HCT116 (cell line): Measurements from ENCODE around the gene CPNE5. TPM values are rescaled to one million over a fixed set of nuclear protein-coding genes. Genes with fewer than 3 reads are reported as not detected.

ENCODE experiments used
- ATAC-seq: fragments of 200-7000 bp; cut with Tn5 transposase; 2 replicates; pipeline ENCODE4 v1.9.1; 2020; ENCODE audit warnings: mild to moderate bottlenecking, moderate library complexity
- BruUV-seq: library from RNA; stranded (reverse); fragments of 400-500 nt; replicated peaks from 2 replicates; lab custom pipeline; 2021; lab: Mats Ljungman, UMichigan
- CTCF ChIA-PET: fragments of 300-600 bp; sonication (Branson Sonifier 250); formaldehyde crosslinking; loops from one replicate; lab custom pipeline; 2021; ENCODE audit warnings: antibody characterized with exemption; lab: Charles Lee
- POLR2A ChIA-PET: fragments of 300-600, 350-600 bp; sonication (Branson Sonifier 250); formaldehyde crosslinking; loops from one replicate; lab custom pipeline; 2021; ENCODE audit warnings: antibody characterized with exemption; lab: Charles Lee
- RAD21 ChIA-PET, 2 experiments: fragments of 300-600 bp; sonication (Branson Sonifier 250); formaldehyde crosslinking; loops; one replicate each; lab custom pipeline; 2023; ENCODE audit warnings: low total read pairs in 2 of 2; ENCODE audit not compliant: uncharacterized antibody in 2 of 2, unreplicated experiment in 2 of 2, low non-redundant PET in 1 of 2; lab: Charles Lee
- DNase-seq: peaks from one replicate; pipeline ENCODE4 v3.0.0-alpha.2; 2010; ENCODE audit warnings: low read depth, low spot score
- H2AFZ ChIP-seq: fragments of 200-600 bp; shearing (Covaris generic), sonication (generic); 2 replicates; pipeline ENCODE4 v1.6.1; 2017; ENCODE audit warnings: low read depth, mixed run types, mixed read lengths, antibody characterized with exemption, low read length; ENCODE audit not compliant: poor library complexity, severe bottlenecking
- H3K27ac ChIP-seq: 2 replicates; pipeline ENCODE4 v1.5.1; 2012; ENCODE audit warnings: low read depth, low read length
- H3K27me3 ChIP-seq: fragments of 200-600 bp; sonication (generic); 2 replicates; pipeline ENCODE4 v1.6.1; 2016; ENCODE audit warnings: mixed run types, low read length, mixed read lengths; ENCODE audit not compliant: insufficient read depth
- H3K36me3 ChIP-seq, 2 experiments: fragments of 200-500 bp in 1 of 2; fragments of 200-600 bp in 1 of 2; sonication (Bioruptor generic) in 1 of 2; sonication (generic) in 1 of 2; 2 replicates each; pipeline versions ENCODE4 v1.5.1 to v1.6.1; 2014 to 2016; ENCODE audit warnings: low read length in 2 of 2, inconsistent platforms in 1 of 2, mixed read lengths in 1 of 2, mixed run types in 1 of 2; ENCODE audit not compliant: insufficient read depth in 2 of 2, control insufficient read depth in 1 of 2
- H3K4me1 ChIP-seq, 2 experiments: fragments of 200-600 bp in 1 of 2; sonication (generic) in 1 of 2; 2 replicates each; pipeline versions ENCODE4 v1.5.1 to v1.6.1; 2012 to 2017; ENCODE audit warnings: low read length in 2 of 2, inconsistent platforms in 1 of 2, mild to moderate bottlenecking in 1 of 2, mixed read lengths in 1 of 2, mixed run types in 1 of 2, moderate library complexity in 1 of 2; ENCODE audit not compliant: insufficient read depth in 2 of 2, control insufficient read depth in 1 of 2
- H3K4me2 ChIP-seq: fragments of 200-600 bp; sonication (generic); 2 replicates; pipeline ENCODE4 v1.6.1; 2017; ENCODE audit warnings: mixed run types, low read length, mixed read lengths
- H3K4me3 ChIP-seq, 2 experiments: fragments of 200-600 bp in 1 of 2; sonication (generic) in 1 of 2; replicated peaks in 1 of 2; 2 replicates each; pipeline ENCODE4 v1.5.1; 2011 to 2016; ENCODE audit warnings: low read length in 2 of 2, control low read depth in 1 of 2, low read depth in 1 of 2, mild to moderate bottlenecking in 1 of 2, mixed read lengths in 1 of 2, mixed run types in 1 of 2
- H3K79me2 ChIP-seq: fragments of 200-600 bp; sonication (generic); 2 replicates; pipeline ENCODE4 v1.6.1; 2017; ENCODE audit warnings: mild to moderate bottlenecking, mixed run types, low read length, moderate library complexity, mixed read lengths; ENCODE audit not compliant: insufficient read depth
- H3K9ac ChIP-seq: fragments of 200-600 bp; sonication (generic); 2 replicates; pipeline ENCODE4 v1.6.1; 2016; ENCODE audit warnings: low read length, mixed read lengths
- H3K9me2 ChIP-seq: fragments of 200-600 bp; sonication (generic), shearing (Covaris generic); 2 replicates; pipeline ENCODE4 v1.6.1; 2017; ENCODE audit warnings: mixed run types, mild to moderate bottlenecking, moderate library complexity; ENCODE audit not compliant: insufficient read depth
- H3K9me3 ChIP-seq, 2 experiments: fragments of 200-500 bp in 1 of 2; fragments of 200-600 bp in 1 of 2; sonication (Bioruptor generic) in 1 of 2; sonication (generic) in 1 of 2; 2 replicates each; pipeline ENCODE4 v1.6.1; 2014 to 2017; ENCODE audit warnings: low read length in 2 of 2, mixed read lengths in 2 of 2, inconsistent platforms in 1 of 2, low read depth in 1 of 2, mild to moderate bottlenecking in 1 of 2, mixed run types in 1 of 2, moderate library complexity in 1 of 2; ENCODE audit not compliant: control insufficient read depth in 1 of 2, insufficient read depth in 1 of 2
- H4K20me1 ChIP-seq: fragments of 200-600 bp; sonication (generic), shearing (Covaris generic); 2 replicates; pipeline ENCODE4 v1.6.1; 2017; ENCODE audit warnings: mixed run types, mild to moderate bottlenecking, moderate library complexity; ENCODE audit not compliant: insufficient read depth
- ATF3 ChIP-seq: IDR thresholded peaks from 2 replicates; pipeline ENCODE4 v1.6.1; 2012
- ELF1 ChIP-seq: IDR thresholded peaks from 2 replicates; pipeline ENCODE4 v1.6.1; 2012; ENCODE audit warnings: low read depth, borderline replicate concordance
- EZH2phosphoT487 ChIP-seq: fragments of 200-600 bp; IDR thresholded peaks from 2 replicates; pipeline ENCODE4 v1.6.1; 2018; ENCODE audit warnings: antibody characterized with exemption, borderline replicate concordance
- POLR2A ChIP-seq: IDR thresholded peaks from 2 replicates; pipeline ENCODE4 v1.7.0; 2011; ENCODE audit warnings: borderline replicate concordance; ENCODE audit not compliant: insufficient read depth, insufficient read length; ENCODE audit errors: extremely low read depth
- SP1 ChIP-seq: IDR thresholded peaks from 2 replicates; pipeline ENCODE4 v1.6.1; 2012; ENCODE audit warnings: low read depth
- SRF ChIP-seq: IDR thresholded peaks from 2 replicates; pipeline ENCODE4 v1.6.1; 2012; ENCODE audit warnings: low read depth
- YY1 ChIP-seq: IDR thresholded peaks from 2 replicates; pipeline ENCODE4 v1.6.1; 2011; ENCODE audit warnings: low read length, low read depth, moderate library complexity, mild to moderate bottlenecking; ENCODE audit not compliant: insufficient replicate concordance; ENCODE audit errors: extremely low read depth
- ZFX ChIP-seq: fragments of 450-650 bp; IDR thresholded peaks from 2 replicates; pipeline ENCODE4 v1.6.1; 2017
- ZNF274 ChIP-seq: fragments of 200-500 bp; sonication (Bioruptor generic); IDR thresholded peaks from 2 replicates; pipeline ENCODE4 v1.6.1; 2014; ENCODE audit warnings: mild to moderate bottlenecking, low read depth, low read length, inconsistent platforms
- intact Hi-C: fragments of 100-400 bp; cut with micrococcal nuclease; formaldehyde crosslinking; loops from 2 replicates; pipeline ENCODE4 v1.10.0; 2022
- total RNA-seq: library from RNA; stranded (reverse); gene quantifications from one replicate; pipeline ENCODE4 v1.2.1, GENCODE V29; 2021; ENCODE audit not compliant: unreplicated experiment
- TF ChIP-seq, protein P1 (sequence below): IDR thresholded peaks from 2 replicates; pipeline ENCODE4 v1.6.1; 2012
- TF ChIP-seq, protein P2 (sequence below): IDR thresholded peaks from 2 replicates; pipeline ENCODE4 v1.6.1; 2012; ENCODE audit warnings: low read depth
- TF ChIP-seq, protein P3 (sequence below): IDR thresholded peaks from 2 replicates; pipeline ENCODE4 v1.6.1; 2011; ENCODE audit warnings: mild to moderate bottlenecking, low read length, moderate library complexity; ENCODE audit not compliant: insufficient replicate concordance; ENCODE audit errors: extremely low read depth

The CPNE5 gene
- total RNA-seq, 1 experiment from 2014 or later = not detected

DNA sequence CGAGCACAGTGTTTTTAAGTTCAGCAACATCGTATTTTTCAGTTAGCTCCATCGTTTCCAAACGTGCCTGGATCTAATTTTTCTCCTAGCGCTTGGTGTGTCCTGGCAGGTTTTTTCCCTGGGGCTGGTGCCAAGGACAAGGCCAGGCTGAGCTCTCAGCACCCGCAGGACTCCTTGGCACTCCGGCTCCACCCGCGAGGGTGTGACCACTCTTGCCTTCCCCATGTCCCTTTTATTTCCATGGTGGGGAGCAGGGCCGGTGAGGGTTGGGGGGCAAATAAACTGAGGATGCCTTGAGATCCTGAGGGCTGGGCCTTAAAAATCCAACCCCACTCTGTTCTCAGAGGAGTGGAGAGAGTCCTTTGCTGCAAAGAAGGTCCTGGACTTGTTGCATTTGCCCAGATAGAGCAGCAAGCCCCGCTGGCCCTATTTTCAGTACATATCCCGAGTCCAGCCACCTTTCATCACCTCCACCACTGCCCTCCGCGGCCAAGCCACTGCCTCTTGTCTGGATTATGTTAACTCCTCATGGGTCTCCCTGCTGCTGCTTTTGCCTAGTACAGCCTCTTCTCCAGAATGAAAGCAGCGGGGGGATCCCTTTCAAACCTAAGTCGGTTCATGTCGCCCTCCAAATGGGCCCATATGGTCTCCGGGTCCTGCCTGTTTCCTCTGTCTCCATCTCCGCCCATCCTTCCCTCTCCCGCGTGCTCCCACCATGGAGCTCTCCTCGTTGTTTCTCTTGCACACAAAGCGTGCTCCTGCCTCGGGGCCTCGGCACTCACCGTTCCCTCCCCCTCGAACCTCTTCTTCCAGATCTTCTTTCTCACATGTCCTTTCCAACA is 146.2 kb downstream of the CPNE5 start:
- Histone ChIP-seq H3K9ac (no peak overlapping the region), H3K79me2 (no peaks in the 10 kb centered on the region), H3K4me2 (no peak overlapping the region), H3K9me3 (no peaks in the 10 kb centered on the region), H3K27ac (no peak overlapping the region), H3K9me2 (no peaks in the 10 kb centered on the region), H3K27me3 (no peaks in the 10 kb centered on the region), H3K36me3 (no peaks in the 10 kb centered on the region), H3K4me1 (no peaks in the 10 kb centered on the region), H2AFZ (no peak overlapping the region), H3K4me3 (no peak overlapping the region), H4K20me1 (no peaks in the 10 kb centered on the region)
- no peak for ATAC-seq
- ChIA-PET CTCF (no interaction called here), RAD21 (no interaction called here), POLR2A (interaction anchor here (0.8 to 1.0 kb wide), 2 partner anchors 10 to 14 kb away, joined by 3 to 4 read pairs; partner anchors contain the start of gene CDKN1A)
- TF ChIP-seq POLR2A (no peak), ZNF274 (no peak), SP1 (no peak)
- no TSS peak for BruUV-seq
- no peak for DNase-seq
- intact Hi-C loops = no loop called here

- Histone ChIP-seq H3K4me2 (no peak overlapping the region), H3K4me3 (no peak overlapping the region), H3K4me1 (no peaks in the 10 kb centered on the region), H4K20me1 (no peaks in the 10 kb centered on the region), H3K9ac (no peak overlapping the region), H3K27me3 (no peaks in the 10 kb centered on the region), H3K27ac (no peak overlapping the region), H3K79me2 (no peaks in the 10 kb centered on the region), H3K9me2 (no peaks in the 10 kb centered on the region), H3K36me3 (no peaks in the 10 kb centered on the region; a peak in 1 of 4 replicates), H2AFZ (no peak overlapping the region), H3K9me3 (no peaks in the 10 kb centered on the region)
- ChIA-PET RAD21 (no interaction called here), POLR2A (interaction anchor here (0.8 to 1.0 kb wide), 2 partner anchors 9 to 14 kb away, joined by 3 to 4 read pairs; partner anchors contain the start of gene CDKN1A), CTCF (no interaction called here)
- ATAC-seq (no peak), DNase-seq (no peak)
- TF ChIP-seq ELF1 (no peak), ATF3 (no peak), SRF (no peak), EZH2phosphoT487 (no peak), YY1 (no peak), SP1 (no peak), POLR2A (no peak), ZFX (no peak)
- TF ChIP-seq, protein P1, sequence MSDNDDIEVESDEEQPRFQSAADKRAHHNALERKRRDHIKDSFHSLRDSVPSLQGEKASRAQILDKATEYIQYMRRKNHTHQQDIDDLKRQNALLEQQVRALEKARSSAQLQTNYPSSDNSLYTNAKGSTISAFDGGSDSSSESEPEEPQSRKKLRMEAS = no peak
- TF ChIP-seq, protein P2, sequence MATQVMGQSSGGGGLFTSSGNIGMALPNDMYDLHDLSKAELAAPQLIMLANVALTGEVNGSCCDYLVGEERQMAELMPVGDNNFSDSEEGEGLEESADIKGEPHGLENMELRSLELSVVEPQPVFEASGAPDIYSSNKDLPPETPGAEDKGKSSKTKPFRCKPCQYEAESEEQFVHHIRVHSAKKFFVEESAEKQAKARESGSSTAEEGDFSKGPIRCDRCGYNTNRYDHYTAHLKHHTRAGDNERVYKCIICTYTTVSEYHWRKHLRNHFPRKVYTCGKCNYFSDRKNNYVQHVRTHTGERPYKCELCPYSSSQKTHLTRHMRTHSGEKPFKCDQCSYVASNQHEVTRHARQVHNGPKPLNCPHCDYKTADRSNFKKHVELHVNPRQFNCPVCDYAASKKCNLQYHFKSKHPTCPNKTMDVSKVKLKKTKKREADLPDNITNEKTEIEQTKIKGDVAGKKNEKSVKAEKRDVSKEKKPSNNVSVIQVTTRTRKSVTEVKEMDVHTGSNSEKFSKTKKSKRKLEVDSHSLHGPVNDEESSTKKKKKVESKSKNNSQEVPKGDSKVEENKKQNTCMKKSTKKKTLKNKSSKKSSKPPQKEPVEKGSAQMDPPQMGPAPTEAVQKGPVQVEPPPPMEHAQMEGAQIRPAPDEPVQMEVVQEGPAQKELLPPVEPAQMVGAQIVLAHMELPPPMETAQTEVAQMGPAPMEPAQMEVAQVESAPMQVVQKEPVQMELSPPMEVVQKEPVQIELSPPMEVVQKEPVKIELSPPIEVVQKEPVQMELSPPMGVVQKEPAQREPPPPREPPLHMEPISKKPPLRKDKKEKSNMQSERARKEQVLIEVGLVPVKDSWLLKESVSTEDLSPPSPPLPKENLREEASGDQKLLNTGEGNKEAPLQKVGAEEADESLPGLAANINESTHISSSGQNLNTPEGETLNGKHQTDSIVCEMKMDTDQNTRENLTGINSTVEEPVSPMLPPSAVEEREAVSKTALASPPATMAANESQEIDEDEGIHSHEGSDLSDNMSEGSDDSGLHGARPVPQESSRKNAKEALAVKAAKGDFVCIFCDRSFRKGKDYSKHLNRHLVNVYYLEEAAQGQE = no peak
- TF ChIP-seq, protein P3, sequence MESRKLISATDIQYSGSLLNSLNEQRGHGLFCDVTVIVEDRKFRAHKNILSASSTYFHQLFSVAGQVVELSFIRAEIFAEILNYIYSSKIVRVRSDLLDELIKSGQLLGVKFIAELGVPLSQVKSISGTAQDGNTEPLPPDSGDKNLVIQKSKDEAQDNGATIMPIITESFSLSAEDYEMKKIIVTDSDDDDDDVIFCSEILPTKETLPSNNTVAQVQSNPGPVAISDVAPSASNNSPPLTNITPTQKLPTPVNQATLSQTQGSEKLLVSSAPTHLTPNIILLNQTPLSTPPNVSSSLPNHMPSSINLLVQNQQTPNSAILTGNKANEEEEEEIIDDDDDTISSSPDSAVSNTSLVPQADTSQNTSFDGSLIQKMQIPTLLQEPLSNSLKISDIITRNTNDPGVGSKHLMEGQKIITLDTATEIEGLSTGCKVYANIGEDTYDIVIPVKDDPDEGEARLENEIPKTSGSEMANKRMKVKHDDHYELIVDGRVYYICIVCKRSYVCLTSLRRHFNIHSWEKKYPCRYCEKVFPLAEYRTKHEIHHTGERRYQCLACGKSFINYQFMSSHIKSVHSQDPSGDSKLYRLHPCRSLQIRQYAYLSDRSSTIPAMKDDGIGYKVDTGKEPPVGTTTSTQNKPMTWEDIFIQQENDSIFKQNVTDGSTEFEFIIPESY = no peak
- no TSS peak for BruUV-seq
- intact Hi-C loops = no loop called here
These were observed 147.0 kb downstream of the CPNE5 start for GRCh38 chr6:36692220-36692619.
